Activated CD8-positive, alpha-beta memory T cell treated with anti-CD3 and anti-CD28 coated beads, Interleukin-2, amount 50 U/mL, for 48 hours (primary cell): Measurements from ENCODE around the gene LTBP1.

Experiments used
- DNase-seq: peaks from one replicate; pipeline ENCODE4 v3.0.0-alpha.2; 2020

LTBP1 gene

GRCh38 chr2:33278245-33278943, 331.6 kb downstream of the LTBP1 start:
- no peak for DNase-seq

GRCh38 chr2:33284287-33284686, 337.5 kb downstream of the LTBP1 start:
- no peak for DNase-seq

GRCh38 chr2:33287507-33288005, 340.8 kb downstream of the LTBP1 start:
- no peak for DNase-seq

- DNase-seq: no peak
Measured at GRCh38 chr2:33288011-33288410, 341.3 kb downstream of the LTBP1 start.

- no peak for DNase-seq
Measured at GRCh38 chr2:33289961-33290360, 343.2 kb downstream of the LTBP1 start.

GRCh38 chr2:33291278-33292013, 344.7 kb downstream of the LTBP1 start:
- DNase-seq: no peak

- DNase-seq: no peak
Measured at GRCh38 chr2:33292063-33292462, 345.3 kb downstream of the LTBP1 start.

- DNase-seq: no peak
Measured at GRCh38 chr2:33292981-33293595, 346.3 kb downstream of the LTBP1 start.

GRCh38 chr2:33298233-33298632, 351.5 kb downstream of the LTBP1 start:
- DNase-seq: no peak

- no peak for DNase-seq
Measured at GRCh38 chr2:33301355-33301754, 354.6 kb downstream of the LTBP1 start.

- no peak for DNase-seq
Measured at GRCh38 chr2:33302348-33302747, 355.6 kb downstream of the LTBP1 start.

GRCh38 chr2:33304032-33304864, 357.5 kb downstream of the LTBP1 start:
- no peak for DNase-seq

GRCh38 chr2:33307659-33308270, 361.0 kb downstream of the LTBP1 start:
- no peak for DNase-seq

GRCh38 chr2:33312355-33312754, 365.6 kb downstream of the LTBP1 start:
- DNase-seq: no peak

GRCh38 chr2:33313039-33313438, 366.3 kb downstream of the LTBP1 start:
- DNase-seq: no peak

- DNase-seq: no peak
Measured at GRCh38 chr2:33314541-33314940, 367.8 kb downstream of the LTBP1 start.

GRCh38 chr2:33316328-33316727, 369.6 kb downstream of the LTBP1 start:
- no peak for DNase-seq

- no peak for DNase-seq
Measured at GRCh38 chr2:33317369-33318007, 370.7 kb downstream of the LTBP1 start.

- DNase-seq: no peak
Measured at GRCh38 chr2:33318456-33318855, 371.7 kb downstream of the LTBP1 start.

GRCh38 chr2:33320573-33320972, 373.8 kb downstream of the LTBP1 start:
- no peak for DNase-seq

GRCh38 chr2:33321236-33321771, 374.6 kb downstream of the LTBP1 start:
- peak; percentile 57 for DNase-seq
